ENCODE measurements around the gene ANKFY1.

DNA sequence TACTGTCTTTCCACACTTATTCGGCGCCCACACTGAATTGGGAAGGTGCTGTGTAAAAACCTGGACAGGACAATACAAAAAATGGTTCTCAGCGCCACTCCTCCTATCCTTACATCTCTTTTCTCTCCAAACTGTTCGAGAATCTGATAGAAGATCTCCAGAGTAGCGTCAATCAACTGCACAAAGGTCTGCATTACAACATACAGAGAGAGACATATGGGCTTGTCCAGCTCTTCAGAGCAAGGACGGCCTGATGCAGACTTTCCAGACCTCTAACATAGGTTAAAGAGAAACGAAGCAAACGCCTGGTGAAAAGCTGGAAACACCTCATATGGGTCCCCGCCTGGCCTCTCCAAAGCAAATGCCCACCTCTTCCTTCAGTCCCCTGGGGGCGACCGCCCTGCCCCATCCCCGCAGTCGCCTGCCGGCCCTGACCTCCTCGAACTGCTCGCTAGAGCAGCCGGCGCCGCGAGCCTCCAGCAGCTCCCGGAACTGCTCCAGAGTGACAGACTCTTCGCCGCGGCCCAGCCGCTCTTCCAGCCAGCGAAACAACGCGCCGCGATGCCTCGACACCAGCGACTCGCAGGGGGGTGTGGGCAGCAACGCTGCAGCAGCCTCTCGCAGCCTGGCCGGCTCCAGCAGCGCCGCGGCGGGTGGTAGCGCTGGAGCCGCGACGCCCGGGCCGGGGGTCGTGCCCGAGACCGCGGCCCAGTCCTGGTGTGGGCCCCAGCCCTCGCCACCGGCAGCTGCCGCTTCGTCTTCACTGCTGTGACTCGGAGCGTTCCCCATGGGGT lies 121.5 kb downstream of the ANKFY1 start:
- TF ChIP-seq ZC3H10 (CRISPR knock-in tag; IDR thresholded peaks at IDR 0.05) (no peak), PPARA (CRISPR knock-in tag; IDR thresholded peaks at IDR 0.05; ENCODE audit: borderline replicate concordance) (no peak), BACH2 (CRISPR knock-in tag; IDR thresholded peaks at IDR 0.05; ENCODE audit: borderline replicate concordance) (no peak), PATZ1 (CRISPR knock-in tag; IDR thresholded peaks at IDR 0.05; ENCODE audit: borderline replicate concordance) (no peak), OSR1 (CRISPR knock-in tag; IDR thresholded peaks at IDR 0.05) (no peak), ARNTL (CRISPR knock-in tag; IDR thresholded peaks at IDR 0.05; ENCODE audit: borderline replicate concordance, low read depth) (no peak), GLIS3 (CRISPR knock-in tag; IDR thresholded peaks at IDR 0.05) (no peak), SNAI2 (CRISPR knock-in tag; IDR thresholded peaks at IDR 0.05) (no peak), ZFP3 (CRISPR knock-in tag; IDR thresholded peaks at IDR 0.05) (no peak), RARB (CRISPR knock-in tag; IDR thresholded peaks at IDR 0.05) (no peak), ZNF70 (CRISPR knock-in tag; IDR thresholded peaks at IDR 0.05) (no peak), ZNF8 (CRISPR knock-in tag; IDR thresholded peaks at IDR 0.05) (no peak)
- TF ChIP-seq, protein P1, sequence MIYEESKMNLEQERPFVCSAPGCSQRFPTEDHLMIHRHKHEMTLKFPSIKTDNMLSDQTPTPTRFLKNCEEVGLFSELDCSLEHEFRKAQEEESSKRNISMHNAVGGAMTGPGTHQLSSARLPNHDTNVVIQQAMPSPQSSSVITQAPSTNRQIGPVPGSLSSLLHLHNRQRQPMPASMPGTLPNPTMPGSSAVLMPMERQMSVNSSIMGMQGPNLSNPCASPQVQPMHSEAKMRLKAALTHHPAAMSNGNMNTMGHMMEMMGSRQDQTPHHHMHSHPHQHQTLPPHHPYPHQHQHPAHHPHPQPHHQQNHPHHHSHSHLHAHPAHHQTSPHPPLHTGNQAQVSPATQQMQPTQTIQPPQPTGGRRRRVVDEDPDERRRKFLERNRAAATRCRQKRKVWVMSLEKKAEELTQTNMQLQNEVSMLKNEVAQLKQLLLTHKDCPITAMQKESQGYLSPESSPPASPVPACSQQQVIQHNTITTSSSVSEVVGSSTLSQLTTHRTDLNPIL (CRISPR knock-in tag; IDR thresholded peaks at IDR 0.05; ENCODE audit: low read depth) = no peak
- TF ChIP-seq, protein P2, sequence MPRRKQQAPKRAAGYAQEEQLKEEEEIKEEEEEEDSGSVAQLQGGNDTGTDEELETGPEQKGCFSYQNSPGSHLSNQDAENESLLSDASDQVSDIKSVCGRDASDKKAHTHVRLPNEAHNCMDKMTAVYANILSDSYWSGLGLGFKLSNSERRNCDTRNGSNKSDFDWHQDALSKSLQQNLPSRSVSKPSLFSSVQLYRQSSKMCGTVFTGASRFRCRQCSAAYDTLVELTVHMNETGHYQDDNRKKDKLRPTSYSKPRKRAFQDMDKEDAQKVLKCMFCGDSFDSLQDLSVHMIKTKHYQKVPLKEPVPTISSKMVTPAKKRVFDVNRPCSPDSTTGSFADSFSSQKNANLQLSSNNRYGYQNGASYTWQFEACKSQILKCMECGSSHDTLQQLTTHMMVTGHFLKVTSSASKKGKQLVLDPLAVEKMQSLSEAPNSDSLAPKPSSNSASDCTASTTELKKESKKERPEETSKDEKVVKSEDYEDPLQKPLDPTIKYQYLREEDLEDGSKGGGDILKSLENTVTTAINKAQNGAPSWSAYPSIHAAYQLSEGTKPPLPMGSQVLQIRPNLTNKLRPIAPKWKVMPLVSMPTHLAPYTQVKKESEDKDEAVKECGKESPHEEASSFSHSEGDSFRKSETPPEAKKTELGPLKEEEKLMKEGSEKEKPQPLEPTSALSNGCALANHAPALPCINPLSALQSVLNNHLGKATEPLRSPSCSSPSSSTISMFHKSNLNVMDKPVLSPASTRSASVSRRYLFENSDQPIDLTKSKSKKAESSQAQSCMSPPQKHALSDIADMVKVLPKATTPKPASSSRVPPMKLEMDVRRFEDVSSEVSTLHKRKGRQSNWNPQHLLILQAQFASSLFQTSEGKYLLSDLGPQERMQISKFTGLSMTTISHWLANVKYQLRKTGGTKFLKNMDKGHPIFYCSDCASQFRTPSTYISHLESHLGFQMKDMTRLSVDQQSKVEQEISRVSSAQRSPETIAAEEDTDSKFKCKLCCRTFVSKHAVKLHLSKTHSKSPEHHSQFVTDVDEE (CRISPR knock-in tag; IDR thresholded peaks at IDR 0.05) = no peak

Data from SK-N-SH treated with all-trans-retinoic acid at 6 μM for 48 hours (cell line).